Measurements from ENCODE around the gene ZNF768. TPM values are rescaled to one million over a fixed set of nuclear protein-coding genes. Genes with fewer than 3 reads are reported as not detected.

The ZNF768 gene
- total and polyA plus RNA-seq, 2 donors (not counting 1 experiment from before 2014, with no cell fraction given) = 24.8 to 36.5 TPM

GRCh38 chr16:30521873-30522641 is 4.3 kb downstream of the ZNF768 start:
- peaks cover 0 to 34% of the 10 kb centered on the region in 2 experiments for H3K36me3 ChIP-seq (replicated peaks in 1 of 2; ENCODE audit: control extremely low read depth in 1 of 2, control insufficient read depth in 1 of 2, extremely low read depth in 1 of 2, insufficient read depth in 2 of 2, low read length in 1 of 2)
- no peak overlapping the region for H3K4me3 ChIP-seq (ENCODE audit: control extremely low read depth in 1 of 5, extremely low read depth in 1 of 5, insufficient read depth in 1 of 5, low read depth in 2 of 5, low read length in 4 of 5)
- no peaks in the 10 kb centered on the region for H3K9me3 ChIP-seq (ENCODE audit: control extremely low read depth in 1 of 3, control insufficient read depth in 2 of 3, insufficient read depth in 1 of 3, low read length in 2 of 3)
- 94% methylated on average over 8 of the region's 11 CpGs for WGBS (ENCODE audit: insufficient coverage)
- Mint-ChIP-seq H3K9me3 (ENCODE audit: insufficient read depth) (no peaks in the 10 kb centered on the region), H3K4me1 (peaks cover 3% of the 10 kb centered on the region), H3K27ac (peak overlapping the region; percentile 5), H3K4me3 (no peak overlapping the region), H3K27me3 (no peaks in the 10 kb centered on the region)
- no peak for DNase-seq
- ChIA-PET CTCF (interaction anchor here (0.6 to 1.7 kb wide), 2 partner anchors 72 to 379 kb away, joined by 4 to 6 read pairs; no protein-coding TSS in a partner anchor), POLR2A (interaction anchor here (0.6 kb wide), 2 partner anchors 15 to 55 kb away, joined by 4 to 9 read pairs; no protein-coding TSS in a partner anchor)
- no peak for ATAC-seq (ENCODE audit: low read depth)
- peaks cover 0 to 10% of the 10 kb centered on the region in 2 donors for H3K4me1 ChIP-seq (ENCODE audit: control insufficient read depth in 2 of 2, insufficient read depth in 2 of 2, low read length in 2 of 2)
- H3K9ac ChIP-seq (ENCODE audit: low read length) = no peak overlapping the region
- H3K79me2 ChIP-seq (ENCODE audit: control insufficient read depth, insufficient read depth, low read length) = no peaks in the 10 kb centered on the region
- no peak overlapping the region for H2AFZ ChIP-seq (ENCODE audit: insufficient read depth, low read depth, low read length, poor library complexity, severe bottlenecking)
- H3K27me3 ChIP-seq (replicated peaks in 1 of 4; ENCODE audit: control extremely low read depth in 1 of 4, control insufficient read depth in 3 of 4, insufficient read depth in 4 of 4, low read length in 3 of 4) = no peaks in the 10 kb centered on the region
- intact Hi-C loops (cut with micrococcal nuclease) = no loop called here
- no peak overlapping the region for H3K27ac ChIP-seq (ENCODE audit: low read length in 2 of 2)
- no peak for TF ChIP-seq CTCF (IDR thresholded peaks at IDR 0.05)
- no peak for TF ChIP-seq EZH2 (IDR thresholded peaks at IDR 0.05; ENCODE audit: borderline replicate concordance, insufficient read depth, low read depth, low read length, poor library complexity, severe bottlenecking)
- no peaks in the 10 kb centered on the region for H4K20me1 ChIP-seq (ENCODE audit: control insufficient read depth, insufficient read depth, low read length, poor library complexity, severe bottlenecking)
- H3K4me2 ChIP-seq (replicated peaks; ENCODE audit: low read depth, low read length, poor library complexity, severe bottlenecking) = no peak overlapping the region

GRCh38 chr16:30521476-30521872 is 4.9 kb downstream of the ZNF768 start:
- no peak overlapping the region for H3K27ac ChIP-seq (ENCODE audit: low read length in 2 of 2)
- no peak overlapping the region for H3K4me2 ChIP-seq (replicated peaks; ENCODE audit: low read depth, low read length, poor library complexity, severe bottlenecking)
- WGBS (ENCODE audit: insufficient coverage) = 98% methylated on average over 6 of the region's 7 CpGs
- intact Hi-C loops (cut with micrococcal nuclease) = no loop called here
- no peak overlapping the region for H2AFZ ChIP-seq (ENCODE audit: insufficient read depth, low read depth, low read length, poor library complexity, severe bottlenecking)
- Mint-ChIP-seq H3K4me1 (peaks cover 3% of the 10 kb centered on the region), H3K27ac (no peak overlapping the region), H3K27me3 (no peaks in the 10 kb centered on the region), H3K9me3 (ENCODE audit: insufficient read depth) (no peaks in the 10 kb centered on the region), H3K4me3 (no peak overlapping the region)
- ATAC-seq (ENCODE audit: low read depth) (no peak), DNase-seq (no peak)
- ChIA-PET CTCF (interaction anchor here (0.6 kb wide), 1 partner anchor 380 kb away, joined by 6 read pairs; no protein-coding TSS in a partner anchor), POLR2A (no interaction called here)
- no peaks in the 10 kb centered on the region for H3K79me2 ChIP-seq (ENCODE audit: control insufficient read depth, insufficient read depth, low read length)
- no peak overlapping the region for H3K9ac ChIP-seq (ENCODE audit: low read length)
- no peaks in the 10 kb centered on the region for H4K20me1 ChIP-seq (ENCODE audit: control insufficient read depth, insufficient read depth, low read length, poor library complexity, severe bottlenecking)
- H3K36me3 ChIP-seq (replicated peaks in 1 of 2; ENCODE audit: control extremely low read depth in 1 of 2, control insufficient read depth in 1 of 2, extremely low read depth in 1 of 2, insufficient read depth in 2 of 2, low read length in 1 of 2) = peaks cover 0 to 40% of the 10 kb centered on the region in 2 experiments
- no peaks in the 10 kb centered on the region for H3K27me3 ChIP-seq (replicated peaks in 1 of 4; ENCODE audit: control extremely low read depth in 1 of 4, control insufficient read depth in 3 of 4, insufficient read depth in 4 of 4, low read length in 3 of 4)
- TF ChIP-seq CTCF (IDR thresholded peaks at IDR 0.05) = no peak
- no peaks in the 10 kb centered on the region for H3K9me3 ChIP-seq (ENCODE audit: control extremely low read depth in 1 of 3, control insufficient read depth in 2 of 3, insufficient read depth in 1 of 3, low read length in 2 of 3)
- H3K4me1 ChIP-seq (ENCODE audit: control insufficient read depth in 2 of 2, insufficient read depth in 2 of 2, low read length in 2 of 2) = peaks cover 0 to 10% of the 10 kb centered on the region in 2 donors
- no peak overlapping the region for H3K4me3 ChIP-seq (ENCODE audit: control extremely low read depth in 1 of 5, extremely low read depth in 1 of 5, insufficient read depth in 1 of 5, low read depth in 2 of 5, low read length in 4 of 5)
